Sciatic nerve (tissue), 2 donors: ENCODE data around the gene WNT3. TPM values are rescaled to one million over a fixed set of nuclear protein-coding genes. Genes with fewer than 3 reads are reported as not detected.

Experiments
- ATAC-seq: fragments of 200-7000 bp; cut with Tn5 transposase; one replicate; pipeline ENCODE4 v1.9.1; 2020; ENCODE audit warnings: mild to moderate bottlenecking, moderate library complexity
- DNase-seq: peaks from one replicate; pipeline ENCODE4 v3.0.0-alpha.2; 2020; ENCODE audit warnings: low spot score
- intact Hi-C: fragments of 100-400 bp; cut with DNase I; formaldehyde crosslinking; loops from one replicate; pipeline ENCODE4 v1.14.2; 2022
- total RNA-seq: library from RNA; stranded (reverse); fragmentation: NEBNext Ultra II Directional; extraction: Animal tissue kit (Norgen Biotek cat#: 25700); gene quantifications from one replicate; pipeline ENCODE4 v1.2.1, GENCODE V29; 2021
- donor health status: DM: no; HTN: no; CAD: no.
- donor health status: DM: no; HTN: no; CAD: no.

Gene WNT3
- total RNA-seq, 1 donor from 2014 or later, result 0.98 TPM

GRCh38 chr17:46719891-46720290 lies 98.6 kb downstream of the WNT3 start:
- intact Hi-C loops, result no loop called here
- ATAC-seq (no peak), DNase-seq (no peak)

- DNase-seq (no peak), ATAC-seq (no peak)
- intact Hi-C loops, result no loop called here
These were observed 100.5 kb downstream of the WNT3 start for GRCh38 chr17:46717999-46718398.

Other genes with a start within 250 kb of the WNT3 start
- 11.0 TPM for gene ARL17A, start 239.0 kb downstream of the WNT3 start, total RNA-seq
- gene NSF, start 228.0 kb downstream of the WNT3 start, total RNA-seq, result 27.8 TPM
- not detected for gene WNT9B, start 32.9 kb upstream of the WNT3 start, total RNA-seq
- gene GOSR2, start 104.5 kb upstream of the WNT3 start, total RNA-seq, result 50.1 TPM
- not detected for gene RPRML, start 160.6 kb upstream of the WNT3 start, total RNA-seq